HG03575 (cell line): ENCODE results near the gene XKR8.

Source experiments
- ATAC-seq: cut with Tn5 transposase; IDR thresholded peaks from one replicate; pipeline ENCODE4 v1.9.1; 2021; ENCODE audit not compliant: unreplicated experiment, insufficient number of reproducible peaks, low FRiP score; ENCODE audit errors: extremely low read depth

The XKR8 gene

GRCh38 chr1:27959792-27960603 is at the start of gene XKR8:
TSS of gene XKR8 (plus strand) at chr1:27959973. CDS start at chr1:27960070, 97 bp downstream.
- ATAC-seq = no peak

- ATAC-seq = no peak
Observed at GRCh38 chr1:27912429-27912828, 47.3 kb upstream of the XKR8 start.

GRCh38 chr1:27915082-27915575 is 44.6 kb upstream of the XKR8 start:
- no peak for ATAC-seq

GRCh38 chr1:27922272-27922671 is 37.5 kb upstream of the XKR8 start:
- no peak for ATAC-seq

- ATAC-seq = no peak
Observed at GRCh38 chr1:27928216-27928954, 31.4 kb upstream of the XKR8 start.

- no peak for ATAC-seq
Observed at GRCh38 chr1:27931184-27931583, 28.6 kb upstream of the XKR8 start.

- no peak for ATAC-seq
Observed at GRCh38 chr1:27931759-27932158, 28.0 kb upstream of the XKR8 start.

GRCh38 chr1:27934818-27935549 is 24.8 kb upstream of the XKR8 start, which contains the start of gene SMPDL3B:
TSS of gene SMPDL3B (plus strand) at chr1:27935000. CDS start at chr1:27935184, 184 bp downstream.
- ATAC-seq = no peak

- ATAC-seq = no peak
Observed at GRCh38 chr1:27935721-27936120, 24.1 kb upstream of the XKR8 start.

GRCh38 chr1:27936370-27936769 is 23.4 kb upstream of the XKR8 start:
- ATAC-seq = no peak

GRCh38 chr1:27937524-27937836 is 22.3 kb upstream of the XKR8 start:
- ATAC-seq = no peak

- no peak for ATAC-seq
Observed at GRCh38 chr1:27938488-27938887, 21.3 kb upstream of the XKR8 start.

- ATAC-seq = no peak
Observed at GRCh38 chr1:27940297-27940696, 19.5 kb upstream of the XKR8 start.

- ATAC-seq = no peak
Observed at GRCh38 chr1:27940870-27941560, 18.8 kb upstream of the XKR8 start.

- ATAC-seq = no peak
Observed at GRCh38 chr1:27941671-27942540, 17.9 kb upstream of the XKR8 start.

- no peak for ATAC-seq
Observed at GRCh38 chr1:27945020-27945419, 14.8 kb upstream of the XKR8 start.

- no peak for ATAC-seq
Observed at GRCh38 chr1:27949027-27949426, 10.7 kb upstream of the XKR8 start.

GRCh38 chr1:27951396-27951795 is 8.4 kb upstream of the XKR8 start:
- ATAC-seq = no peak
